Measurements from ENCODE around the gene THUMPD3. TPM values are rescaled to one million over a fixed set of nuclear protein-coding genes. Genes with fewer than 3 reads are reported as not detected.

Gene THUMPD3
- total and polyA plus RNA-seq, 2 donors (not counting 1 experiment from before 2014, with no cell fraction given), result 57.8 to 59.9 TPM

GRCh38 chr3:9408546-9408945, 45.7 kb downstream of the THUMPD3 start:
- no peaks in the 10 kb centered on the region for H3K4me1 ChIP-seq (ENCODE audit: control insufficient read depth, extremely low read depth, insufficient read depth, low read length)
- no peak overlapping the region for H3K9ac ChIP-seq (ENCODE audit: insufficient read depth, low read length)
- no peak overlapping the region for H3K27ac ChIP-seq (ENCODE audit: insufficient read depth, low read length)
- no peak overlapping the region for H2AFZ ChIP-seq (ENCODE audit: low read length)
- H3K79me2 ChIP-seq (ENCODE audit: control insufficient read depth, insufficient read depth, low read length), result peaks cover 99% of the 10 kb centered on the region
- H4K20me1 ChIP-seq (ENCODE audit: control insufficient read depth, extremely low read depth, insufficient read depth, low read length), result peaks cover 4% of the 10 kb centered on the region
- H3K4me2 ChIP-seq (ENCODE audit: extremely low read depth, insufficient read depth, low read length), result no peak overlapping the region
- no peak for TF ChIP-seq EZH2 (IDR thresholded peaks at IDR 0.05; ENCODE audit: low read length, missing control alignments)
- TF ChIP-seq, protein P1, sequence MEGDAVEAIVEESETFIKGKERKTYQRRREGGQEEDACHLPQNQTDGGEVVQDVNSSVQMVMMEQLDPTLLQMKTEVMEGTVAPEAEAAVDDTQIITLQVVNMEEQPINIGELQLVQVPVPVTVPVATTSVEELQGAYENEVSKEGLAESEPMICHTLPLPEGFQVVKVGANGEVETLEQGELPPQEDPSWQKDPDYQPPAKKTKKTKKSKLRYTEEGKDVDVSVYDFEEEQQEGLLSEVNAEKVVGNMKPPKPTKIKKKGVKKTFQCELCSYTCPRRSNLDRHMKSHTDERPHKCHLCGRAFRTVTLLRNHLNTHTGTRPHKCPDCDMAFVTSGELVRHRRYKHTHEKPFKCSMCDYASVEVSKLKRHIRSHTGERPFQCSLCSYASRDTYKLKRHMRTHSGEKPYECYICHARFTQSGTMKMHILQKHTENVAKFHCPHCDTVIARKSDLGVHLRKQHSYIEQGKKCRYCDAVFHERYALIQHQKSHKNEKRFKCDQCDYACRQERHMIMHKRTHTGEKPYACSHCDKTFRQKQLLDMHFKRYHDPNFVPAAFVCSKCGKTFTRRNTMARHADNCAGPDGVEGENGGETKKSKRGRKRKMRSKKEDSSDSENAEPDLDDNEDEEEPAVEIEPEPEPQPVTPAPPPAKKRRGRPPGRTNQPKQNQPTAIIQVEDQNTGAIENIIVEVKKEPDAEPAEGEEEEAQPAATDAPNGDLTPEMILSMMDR (conservative IDR thresholded peaks at IDR 0.05 in 1 of 2, IDR thresholded peaks at IDR 0.05 in 1 of 2; ENCODE audit: low read depth in 1 of 2, low read length in 2 of 2), result no peak
- no peak overlapping the region for H3K4me3 ChIP-seq (replicated peaks in 1 of 4; ENCODE audit: control extremely low read depth in 1 of 4, insufficient read depth in 1 of 4, low read depth in 3 of 4, low read length in 4 of 4)
- H3K36me3 ChIP-seq (ENCODE audit: control insufficient read depth, insufficient read depth, low read length), result no peaks in the 10 kb centered on the region
- H3K27me3 ChIP-seq (ENCODE audit: control insufficient read depth, insufficient read depth, low read length), result no peaks in the 10 kb centered on the region
- H3K9me3 ChIP-seq (ENCODE audit: control insufficient read depth, insufficient read depth, low read depth, low read length), result no peaks in the 10 kb centered on the region
- DNase-seq (ENCODE audit: low read depth in 2 of 2), result no peak

- H3K4me1 ChIP-seq (ENCODE audit: control insufficient read depth, extremely low read depth, insufficient read depth, low read length), result no peaks in the 10 kb centered on the region
- no peak overlapping the region for H2AFZ ChIP-seq (ENCODE audit: low read length)
- no peak overlapping the region for H3K4me2 ChIP-seq (ENCODE audit: extremely low read depth, insufficient read depth, low read length)
- no peak overlapping the region for H3K27ac ChIP-seq (ENCODE audit: insufficient read depth, low read length)
- TF ChIP-seq, protein P1 (conservative IDR thresholded peaks at IDR 0.05 in 1 of 2, IDR thresholded peaks at IDR 0.05 in 1 of 2; ENCODE audit: low read depth in 1 of 2, low read length in 2 of 2), result no peak
- no peak for TF ChIP-seq EZH2 (IDR thresholded peaks at IDR 0.05; ENCODE audit: low read length, missing control alignments)
- peaks cover 99% of the 10 kb centered on the region for H3K79me2 ChIP-seq (ENCODE audit: control insufficient read depth, insufficient read depth, low read length)
- H3K36me3 ChIP-seq (ENCODE audit: control insufficient read depth, insufficient read depth, low read length), result no peaks in the 10 kb centered on the region
- peaks cover 7% of the 10 kb centered on the region for H4K20me1 ChIP-seq (ENCODE audit: control insufficient read depth, extremely low read depth, insufficient read depth, low read length)
- no peak overlapping the region for H3K4me3 ChIP-seq (replicated peaks in 1 of 4; ENCODE audit: control extremely low read depth in 1 of 4, insufficient read depth in 1 of 4, low read depth in 3 of 4, low read length in 4 of 4)
- no peak for DNase-seq (ENCODE audit: low read depth in 2 of 2)
- no peaks in the 10 kb centered on the region for H3K9me3 ChIP-seq (ENCODE audit: control insufficient read depth, insufficient read depth, low read depth, low read length)
- no peak overlapping the region for H3K9ac ChIP-seq (ENCODE audit: insufficient read depth, low read length)
- H3K27me3 ChIP-seq (ENCODE audit: control insufficient read depth, insufficient read depth, low read length), result no peaks in the 10 kb centered on the region
Measured at GRCh38 chr3:9409981-9410854, 47.4 kb downstream of the THUMPD3 start.

GRCh38 chr3:9411302-9411701, 48.4 kb downstream of the THUMPD3 start:
- TF ChIP-seq EZH2 (IDR thresholded peaks at IDR 0.05; ENCODE audit: low read length, missing control alignments), result no peak
- TF ChIP-seq, protein P1 (conservative IDR thresholded peaks at IDR 0.05 in 1 of 2, IDR thresholded peaks at IDR 0.05 in 1 of 2; ENCODE audit: low read depth in 1 of 2, low read length in 2 of 2), result no peak
- no peaks in the 10 kb centered on the region for H3K36me3 ChIP-seq (ENCODE audit: control insufficient read depth, insufficient read depth, low read length)
- H2AFZ ChIP-seq (ENCODE audit: low read length), result no peak overlapping the region
- no peak for DNase-seq (ENCODE audit: low read depth in 2 of 2)
- H3K27ac ChIP-seq (ENCODE audit: insufficient read depth, low read length), result no peak overlapping the region
- no peaks in the 10 kb centered on the region for H3K9me3 ChIP-seq (ENCODE audit: control insufficient read depth, insufficient read depth, low read depth, low read length)
- no peak overlapping the region for H3K4me2 ChIP-seq (ENCODE audit: extremely low read depth, insufficient read depth, low read length)
- no peak overlapping the region for H3K9ac ChIP-seq (ENCODE audit: insufficient read depth, low read length)
- no peaks in the 10 kb centered on the region for H3K27me3 ChIP-seq (ENCODE audit: control insufficient read depth, insufficient read depth, low read length)
- H4K20me1 ChIP-seq (ENCODE audit: control insufficient read depth, extremely low read depth, insufficient read depth, low read length), result peaks cover 11% of the 10 kb centered on the region
- H3K79me2 ChIP-seq (ENCODE audit: control insufficient read depth, insufficient read depth, low read length), result peaks cover 99% of the 10 kb centered on the region
- H3K4me1 ChIP-seq (ENCODE audit: control insufficient read depth, extremely low read depth, insufficient read depth, low read length), result peaks cover 5% of the 10 kb centered on the region
- H3K4me3 ChIP-seq (replicated peaks in 1 of 4; ENCODE audit: control extremely low read depth in 1 of 4, insufficient read depth in 1 of 4, low read depth in 3 of 4, low read length in 4 of 4), result no peak overlapping the region
